Sciatic nerve (tissue), 2 donors: ENCODE results near the gene RASAL2. TPM values are rescaled to one million over a fixed set of nuclear protein-coding genes. Genes with fewer than 3 reads are reported as not detected.
"Not testable (repeated sequence)": the region's sequence is repeated elsewhere in the genome, so short reads cannot be mapped to it uniquely, and the experiment has no call there.

Experiments used
- ATAC-seq: fragments of 200-7000 bp; cut with Tn5 transposase; one replicate; pipeline ENCODE4 v1.9.1; 2020; ENCODE audit warnings: mild to moderate bottlenecking, moderate library complexity
- DNase-seq: peaks from one replicate; pipeline ENCODE4 v3.0.0-alpha.2; 2020; ENCODE audit warnings: low spot score
- intact Hi-C: fragments of 100-400 bp; cut with DNase I; formaldehyde crosslinking; loops from one replicate; pipeline ENCODE4 v1.14.2; 2022
- total RNA-seq: library from RNA; stranded (reverse); fragmentation: NEBNext Ultra II Directional; extraction: Animal tissue kit (Norgen Biotek cat#: 25700); gene quantifications from one replicate; pipeline ENCODE4 v1.2.1, GENCODE V29; 2021
- donor health status: DM: no; HTN: no; CAD: no.
- donor health status: DM: no; HTN: no; CAD: no.

The RASAL2 gene
- total RNA-seq, 1 donor from 2014 or later, result 42.6 TPM

GRCh38 chr1:178388418-178389145 lies 294.7 kb downstream of the RASAL2 start:
- DNase-seq (no peak), ATAC-seq (no peak)
- intact Hi-C loops, result no loop called here

GRCh38 chr1:178389441-178389840 lies 295.5 kb downstream of the RASAL2 start:
- no peak for DNase-seq

DNA sequence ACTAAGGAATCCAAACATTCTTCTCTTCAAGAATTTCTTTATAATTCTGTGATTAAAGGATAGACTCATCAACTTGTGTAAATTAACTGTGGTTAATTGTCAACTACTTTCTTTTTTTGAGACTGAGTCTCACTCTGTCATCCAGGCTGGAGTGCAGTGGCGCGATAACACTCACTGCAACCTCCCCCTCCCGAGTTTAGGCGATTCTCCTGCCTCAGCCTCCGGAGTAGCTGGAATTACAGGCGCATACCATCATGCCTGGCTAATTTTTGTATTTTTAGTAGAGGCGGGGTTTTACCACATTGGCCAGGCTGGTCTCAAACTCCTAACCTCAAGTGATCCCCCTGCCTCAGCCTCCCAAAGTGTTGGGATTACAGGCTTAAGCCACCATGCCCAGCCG lies 296.4 kb downstream of the RASAL2 start:
- intact Hi-C loops, DNase-seq, ATAC-seq: not testable (repeated sequence)

More at GRCh38 chr1:178389441-178389840, 295.5 kb downstream of the RASAL2 start:
- intact Hi-C loops, result no loop called here
- no peak for ATAC-seq

GRCh38 chr1:178393370-178393769 lies 299.5 kb downstream of the RASAL2 start:
- no peak for DNase-seq
- intact Hi-C loops, result no loop called here
- no peak for ATAC-seq

- ATAC-seq (no peak), DNase-seq (no peak)
- intact Hi-C loops, result no loop called here
Observed at GRCh38 chr1:178396789-178397188, 302.9 kb downstream of the RASAL2 start.

GRCh38 chr1:178397678-178398077 lies 303.8 kb downstream of the RASAL2 start:
- DNase-seq (no peak), ATAC-seq (no peak)
- intact Hi-C loops, result no loop called here

- intact Hi-C loops, result no loop called here
- no peak for ATAC-seq
Observed at GRCh38 chr1:178399177-178399728, 305.3 kb downstream of the RASAL2 start.

GRCh38 chr1:178405137-178405536 lies 311.2 kb downstream of the RASAL2 start:
- intact Hi-C loops, result no loop called here
- DNase-seq (no peak), ATAC-seq (no peak)

More at GRCh38 chr1:178399177-178399728, 305.3 kb downstream of the RASAL2 start:
- DNase-seq, result no peak

GRCh38 chr1:178407215-178407614 lies 313.3 kb downstream of the RASAL2 start:
- no peak for ATAC-seq
- no peak for DNase-seq
- intact Hi-C loops, result no loop called here

GRCh38 chr1:178407655-178408054 lies 313.8 kb downstream of the RASAL2 start:
- intact Hi-C loops, result no loop called here
- no peak for ATAC-seq
- no peak for DNase-seq

DNA sequence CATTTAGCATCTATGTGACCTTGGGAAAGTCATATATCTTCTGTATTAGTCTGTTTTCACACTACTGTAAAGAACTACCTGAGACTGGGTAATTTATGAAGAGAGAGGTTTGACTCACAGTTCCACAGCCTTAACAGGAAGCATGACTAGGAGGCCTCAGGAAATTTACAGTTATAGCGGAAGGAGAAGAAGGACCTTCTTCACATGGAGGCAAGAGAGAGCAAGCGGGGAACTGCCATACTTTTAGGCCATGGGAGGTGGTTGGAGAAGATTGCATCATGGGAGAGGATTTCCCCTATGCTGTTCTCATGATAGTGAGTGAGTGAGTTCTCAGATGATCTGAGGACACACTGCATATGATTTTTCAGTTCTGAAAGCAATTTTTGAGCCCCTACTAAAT lies 315.0 kb downstream of the RASAL2 start:
- intact Hi-C loops, result no loop called here
- DNase-seq, result no peak
- no peak for ATAC-seq

GRCh38 chr1:178409541-178409940 lies 315.6 kb downstream of the RASAL2 start:
- no peak for DNase-seq
- intact Hi-C loops, result no loop called here
- ATAC-seq, result no peak

DNA sequence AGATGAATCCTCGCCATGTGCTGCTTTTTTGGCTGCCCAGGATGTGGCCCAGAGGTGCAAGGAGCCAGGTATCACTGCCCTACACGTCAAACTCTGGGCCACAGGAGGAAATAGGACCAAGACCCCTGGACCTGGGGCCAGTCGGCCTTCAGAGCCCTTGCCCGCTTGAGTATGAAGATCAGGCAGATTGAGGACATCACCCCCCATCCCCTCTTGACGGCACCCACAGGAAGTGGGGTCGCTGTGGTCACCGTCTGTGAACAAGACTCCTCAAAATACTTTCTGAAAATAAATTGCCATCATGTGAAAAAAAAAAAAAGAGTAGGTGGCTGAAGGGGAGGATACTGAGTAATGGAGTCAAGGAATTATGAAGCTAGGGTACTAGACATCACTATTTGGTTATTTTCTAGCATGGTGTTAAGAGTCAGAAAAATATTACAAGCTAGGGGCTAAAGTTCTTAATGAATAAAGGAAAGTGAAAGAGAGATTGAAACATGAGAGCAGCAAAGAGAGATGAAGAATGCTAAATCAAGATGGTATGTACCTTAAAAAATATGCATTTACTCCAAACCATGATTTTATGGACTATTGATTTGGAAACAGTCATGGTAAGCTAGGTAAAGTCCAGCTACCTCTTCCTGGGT lies 318.0 kb downstream of the RASAL2 start:
- DNase-seq (no peak), ATAC-seq (no peak)
- intact Hi-C loops, result no loop called here

DNA sequence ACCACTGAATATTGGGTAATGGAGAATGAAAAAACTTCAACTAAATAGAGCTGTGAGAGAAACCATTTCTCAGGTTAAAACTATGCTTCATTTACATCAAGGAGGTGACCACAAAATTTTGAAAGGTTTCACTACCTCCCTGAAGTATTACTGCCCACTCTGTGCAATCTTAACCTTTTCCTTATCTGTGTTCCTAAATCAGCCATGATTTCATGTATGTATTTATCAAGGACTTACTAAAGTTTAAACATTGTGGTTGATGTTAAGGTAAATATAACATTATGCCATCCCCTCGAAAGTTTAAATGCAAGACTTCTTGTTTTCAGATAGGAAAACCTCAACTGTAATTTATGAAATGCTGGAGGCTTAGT lies 318.5 kb downstream of the RASAL2 start:
- intact Hi-C loops, result no loop called here
- ATAC-seq (no peak), DNase-seq (no peak)

DNA sequence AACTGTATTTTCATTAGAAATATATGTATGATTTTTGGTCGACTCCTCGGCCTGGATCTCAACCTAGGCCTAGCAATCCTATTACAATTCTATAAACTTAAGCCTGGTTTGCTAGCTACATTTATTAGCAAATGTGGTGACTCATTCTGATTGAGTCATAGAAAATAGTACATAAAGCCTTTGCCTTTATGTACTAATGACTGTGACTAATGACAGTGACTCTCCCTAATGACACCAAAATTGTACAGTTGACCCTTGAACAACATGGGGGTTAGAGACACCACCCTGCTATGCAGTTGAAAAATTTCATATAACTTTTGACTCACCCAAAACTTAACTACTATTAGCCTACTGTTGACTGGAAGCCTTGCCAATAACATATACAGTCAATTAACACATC lies 324.0 kb downstream of the RASAL2 start:
- ATAC-seq, result no peak
- DNase-seq, result no peak
- intact Hi-C loops, result no loop called here

DNA sequence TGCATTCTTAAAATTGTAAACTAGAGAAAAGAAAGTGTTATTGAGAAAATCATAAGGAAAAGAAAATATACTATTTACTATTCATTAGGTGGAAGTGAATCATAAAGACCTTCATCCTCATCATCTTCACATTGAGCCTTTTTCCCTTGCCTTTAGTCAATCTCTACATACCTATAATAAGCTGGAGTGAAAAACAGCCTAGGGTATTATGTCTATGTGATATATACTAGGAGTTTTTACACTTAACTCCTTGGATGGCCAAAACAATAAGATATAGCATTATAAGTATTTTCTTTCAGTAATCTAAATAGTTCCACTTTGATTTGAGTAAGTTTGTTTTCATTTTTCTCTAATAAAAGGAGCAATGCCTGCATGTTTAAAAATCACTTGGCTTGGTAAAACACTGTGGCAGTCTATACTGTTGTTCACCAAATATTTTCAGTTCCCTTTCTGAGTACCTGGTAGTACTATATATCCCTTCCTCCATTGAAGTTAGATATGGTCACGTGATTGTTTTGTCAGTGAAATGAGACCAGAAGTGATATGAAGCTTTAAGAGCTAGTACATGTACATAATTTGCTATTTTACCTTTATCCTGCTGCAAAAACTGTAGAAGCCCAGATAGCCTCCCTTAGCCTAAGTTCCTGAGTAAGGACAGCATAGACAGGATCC lies 324.5 kb downstream of the RASAL2 start:
- ATAC-seq (no peak), DNase-seq (no peak)
- intact Hi-C loops, result no loop called here

DNA sequence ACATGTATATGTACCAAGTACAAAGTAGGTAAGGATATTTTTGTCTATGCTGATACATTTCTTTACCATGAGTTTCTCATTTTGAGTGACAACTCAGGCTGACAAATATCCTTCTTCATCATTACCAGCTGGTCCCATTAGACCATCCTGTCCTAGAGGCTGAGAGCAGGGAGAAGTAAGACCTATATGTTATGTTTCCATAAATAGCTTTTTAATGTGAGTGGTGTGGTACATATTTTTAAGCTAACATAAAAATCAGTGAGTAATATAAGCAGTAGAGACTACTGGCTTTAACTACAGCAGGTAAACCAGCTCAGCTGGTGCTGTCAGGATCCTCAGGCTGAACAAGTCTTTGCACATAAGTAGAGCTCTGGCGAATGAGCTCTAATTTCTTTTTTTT lies 340.5 kb downstream of the RASAL2 start:
- intact Hi-C loops, result no loop called here
- ATAC-seq, result no peak
- no peak for DNase-seq

- intact Hi-C loops, result no loop called here
- no peak for ATAC-seq
- no peak for DNase-seq
Observed at GRCh38 chr1:178434899-178435435, 341.1 kb downstream of the RASAL2 start.

DNA sequence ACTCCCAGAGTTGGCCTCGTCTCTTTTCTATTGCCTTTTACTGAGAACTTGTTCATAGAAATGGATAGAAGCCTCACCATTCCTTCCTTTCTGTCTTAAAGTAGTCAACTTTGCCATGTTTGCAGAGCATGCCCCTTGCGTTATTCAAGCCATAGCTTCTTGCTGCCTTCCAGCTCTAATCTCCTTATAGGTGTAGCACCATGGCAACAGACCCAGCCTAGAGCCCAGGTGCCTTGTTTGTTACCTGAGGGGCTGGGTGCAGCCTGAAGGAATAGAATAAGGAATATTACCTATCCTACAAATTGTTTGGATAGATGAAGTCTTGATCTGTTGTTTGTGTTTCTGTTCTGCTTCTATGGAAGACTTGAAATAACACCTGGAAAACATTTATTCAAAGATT lies 343.0 kb downstream of the RASAL2 start:
- ATAC-seq (no peak), DNase-seq (no peak)
- intact Hi-C loops, result no loop called here

GRCh38 chr1:178438432-178438831 lies 344.5 kb downstream of the RASAL2 start:
- ATAC-seq (no peak), DNase-seq (no peak)
- intact Hi-C loops, result no loop called here
